ENCODE measurements around the gene CSF3.

Gene CSF3

GRCh38 chr17:40015005-40015997, at the start of gene CSF3:
Gene CSF3 (plus strand): TSS chr17:40015440. CDS start chr17:40015475, 35 bp downstream.
- DNase-seq = no peak

GRCh38 chr17:39966771-39967170, 48.5 kb upstream of the CSF3 start:
- no peak for DNase-seq

- no peak for DNase-seq
Measured at GRCh38 chr17:39968761-39969160, 46.5 kb upstream of the CSF3 start.

- DNase-seq = no peak
Measured at GRCh38 chr17:39969375-39969774, 45.9 kb upstream of the CSF3 start.

GRCh38 chr17:39970157-39970692, 45.0 kb upstream of the CSF3 start:
- DNase-seq = no peak

GRCh38 chr17:39971076-39971603, 44.1 kb upstream of the CSF3 start:
- DNase-seq = no peak

- no peak for DNase-seq
Measured at GRCh38 chr17:39972271-39972670, 43.0 kb upstream of the CSF3 start.

GRCh38 chr17:39973496-39973895, 41.7 kb upstream of the CSF3 start:
- DNase-seq = no peak

- no peak for DNase-seq
Measured at GRCh38 chr17:39974433-39974832, 40.8 kb upstream of the CSF3 start.

- no peak for DNase-seq
Measured at GRCh38 chr17:39975801-39976200, 39.4 kb upstream of the CSF3 start.

- no peak for DNase-seq
Measured at GRCh38 chr17:39979016-39979670, 36.1 kb upstream of the CSF3 start.

- no peak for DNase-seq
Measured at GRCh38 chr17:39979893-39980350, 35.3 kb upstream of the CSF3 start.

- DNase-seq = peak; percentile 96
Measured at GRCh38 chr17:39980351-39981206, 34.7 kb upstream of the CSF3 start, which contains the start of gene PSMD3. Gene PSMD3 (plus strand): TSS chr17:39980807. CDS start chr17:39980971, 164 bp downstream.

- DNase-seq = no peak
Measured at GRCh38 chr17:39981207-39981741, 34.0 kb upstream of the CSF3 start.

GRCh38 chr17:39981766-39982375, 33.4 kb upstream of the CSF3 start:
- no peak for DNase-seq

- DNase-seq = no peak
Measured at GRCh38 chr17:39988206-39988810, 26.9 kb upstream of the CSF3 start.

GRCh38 chr17:39994448-39994847, 20.8 kb upstream of the CSF3 start:
- no peak for DNase-seq

- no peak for DNase-seq
Measured at GRCh38 chr17:39995438-39995837, 19.8 kb upstream of the CSF3 start.

GRCh38 chr17:39996162-39996561, 19.1 kb upstream of the CSF3 start:
- no peak for DNase-seq

- DNase-seq = no peak
Measured at GRCh38 chr17:39996800-39997199, 18.4 kb upstream of the CSF3 start.

GRCh38 chr17:39997543-39997942, 17.7 kb upstream of the CSF3 start:
- no peak for DNase-seq

Data from NCI-H2029 (cell line).